ENCODE results near the gene AJUBA. TPM values are rescaled to one million over a fixed set of nuclear protein-coding genes. Genes with fewer than 3 reads are reported as not detected.

The AJUBA gene
- total RNA-seq, 4 donors from 2014 or later = 66.2 to 98.4 (median 74.8) TPM

DNA sequence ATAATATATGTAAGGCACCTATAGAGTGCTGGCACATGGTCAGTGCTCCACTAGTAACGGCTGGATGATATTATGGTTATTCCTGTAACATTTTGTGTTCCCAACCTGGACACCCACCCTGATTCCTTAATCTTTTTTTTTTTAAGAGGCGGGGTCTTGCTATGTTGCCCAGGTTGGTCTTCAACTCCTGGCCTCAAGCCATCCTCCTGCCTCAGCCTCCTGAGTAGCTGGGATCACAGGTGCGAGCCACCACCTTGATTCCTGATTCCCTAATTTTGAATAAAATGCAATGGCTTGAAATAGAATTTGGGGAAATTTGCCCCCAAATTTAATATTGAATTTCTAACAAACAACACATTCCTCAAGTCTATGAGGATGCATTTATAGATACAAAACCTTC is 20.2 kb upstream of the AJUBA start:
- no peak for TF ChIP-seq POLR2A (IDR thresholded peaks at IDR 0.05)
- TF ChIP-seq, protein P1, sequence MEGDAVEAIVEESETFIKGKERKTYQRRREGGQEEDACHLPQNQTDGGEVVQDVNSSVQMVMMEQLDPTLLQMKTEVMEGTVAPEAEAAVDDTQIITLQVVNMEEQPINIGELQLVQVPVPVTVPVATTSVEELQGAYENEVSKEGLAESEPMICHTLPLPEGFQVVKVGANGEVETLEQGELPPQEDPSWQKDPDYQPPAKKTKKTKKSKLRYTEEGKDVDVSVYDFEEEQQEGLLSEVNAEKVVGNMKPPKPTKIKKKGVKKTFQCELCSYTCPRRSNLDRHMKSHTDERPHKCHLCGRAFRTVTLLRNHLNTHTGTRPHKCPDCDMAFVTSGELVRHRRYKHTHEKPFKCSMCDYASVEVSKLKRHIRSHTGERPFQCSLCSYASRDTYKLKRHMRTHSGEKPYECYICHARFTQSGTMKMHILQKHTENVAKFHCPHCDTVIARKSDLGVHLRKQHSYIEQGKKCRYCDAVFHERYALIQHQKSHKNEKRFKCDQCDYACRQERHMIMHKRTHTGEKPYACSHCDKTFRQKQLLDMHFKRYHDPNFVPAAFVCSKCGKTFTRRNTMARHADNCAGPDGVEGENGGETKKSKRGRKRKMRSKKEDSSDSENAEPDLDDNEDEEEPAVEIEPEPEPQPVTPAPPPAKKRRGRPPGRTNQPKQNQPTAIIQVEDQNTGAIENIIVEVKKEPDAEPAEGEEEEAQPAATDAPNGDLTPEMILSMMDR (IDR thresholded peaks at IDR 0.05) = no peak
- H3K4me3 ChIP-seq (ENCODE audit: low read depth, poor library complexity, severe bottlenecking) = no peak overlapping the region
- no peak for DNase-seq (ENCODE audit: low spot score in 2 of 2)
- 94 to 95% methylated on average over 3 of the region's 3 CpGs for WGBS, 2 donors
- intact Hi-C loops (cut with DNase I; ENCODE audit: low total_unique reads) = no loop called here

DNA sequence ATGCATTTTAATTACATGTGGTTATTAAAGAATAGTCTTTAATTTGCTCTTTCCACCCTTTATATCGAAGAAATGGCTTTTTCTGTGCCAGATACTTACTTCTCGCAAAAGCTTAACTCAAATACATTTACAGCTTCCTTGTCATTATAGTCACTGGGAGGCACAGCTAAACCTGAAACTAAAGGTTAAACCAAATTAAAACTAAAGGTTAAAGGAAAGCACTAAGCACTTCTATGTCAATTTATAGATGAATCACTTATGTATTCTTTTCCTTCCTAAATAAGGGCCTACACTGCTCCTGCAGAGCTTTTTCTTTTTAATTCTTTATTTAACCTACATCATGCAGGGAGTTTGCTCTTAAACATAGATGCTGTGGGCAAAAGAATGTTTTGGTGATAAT is 18.5 kb upstream of the AJUBA start:
- H3K4me3 ChIP-seq (ENCODE audit: low read depth, poor library complexity, severe bottlenecking) = no peak overlapping the region
- intact Hi-C loops (cut with DNase I; ENCODE audit: low total_unique reads) = no loop called here
- no peak for TF ChIP-seq POLR2A (IDR thresholded peaks at IDR 0.05)
- TF ChIP-seq, protein P1 (IDR thresholded peaks at IDR 0.05) = no peak
- WGBS, 2 donors = 92 to 93% methylated on average over 2 of the region's 2 CpGs
- DNase-seq (ENCODE audit: low spot score in 2 of 2) = no peak

DNA sequence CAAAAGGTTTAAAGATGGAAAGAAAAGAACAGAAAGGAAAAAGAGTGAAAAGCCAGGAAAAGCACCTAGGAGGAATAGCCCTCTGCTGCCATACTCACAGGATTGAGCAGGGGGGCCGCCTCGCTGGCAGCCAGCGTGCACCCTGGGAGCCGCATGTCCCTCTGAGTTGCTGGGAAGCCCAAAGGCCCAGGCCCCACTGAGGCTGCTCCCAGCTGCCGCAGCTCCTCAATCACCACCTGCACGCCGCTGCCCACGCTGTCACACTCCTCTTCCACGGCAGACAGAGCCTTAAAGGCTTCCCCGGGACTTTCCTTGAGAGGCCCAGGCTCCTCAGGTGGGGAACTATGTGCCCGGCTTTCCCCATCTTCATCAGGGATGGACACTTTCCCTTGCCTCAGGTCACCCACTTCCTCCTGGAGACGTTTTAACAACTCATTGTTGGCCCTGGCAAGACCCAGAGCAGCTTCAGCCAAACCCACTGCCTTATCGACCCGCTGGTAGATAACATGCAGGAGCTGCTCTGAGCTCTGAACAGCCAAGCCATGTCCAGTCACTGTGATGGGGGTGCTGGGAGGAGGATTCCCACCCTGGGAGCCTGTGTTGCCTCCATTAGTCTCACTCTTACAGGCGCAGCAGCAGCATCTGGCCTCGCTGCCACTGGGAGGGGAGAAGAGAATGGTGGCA is 16.1 kb upstream of the AJUBA start:
- DNase-seq (ENCODE audit: low spot score in 2 of 2) = peak in 1 of 2 donors; percentile 71
- TF ChIP-seq POLR2A (IDR thresholded peaks at IDR 0.05) = no peak
- TF ChIP-seq, protein P1 (IDR thresholded peaks at IDR 0.05) = no peak
- intact Hi-C loops (cut with DNase I; ENCODE audit: low total_unique reads) = no loop called here
- no peak overlapping the region for H3K4me3 ChIP-seq (ENCODE audit: low read depth, poor library complexity, severe bottlenecking)
- 86 to 93% methylated on average over 16 of the region's 16 CpGs for WGBS, 2 donors

DNA sequence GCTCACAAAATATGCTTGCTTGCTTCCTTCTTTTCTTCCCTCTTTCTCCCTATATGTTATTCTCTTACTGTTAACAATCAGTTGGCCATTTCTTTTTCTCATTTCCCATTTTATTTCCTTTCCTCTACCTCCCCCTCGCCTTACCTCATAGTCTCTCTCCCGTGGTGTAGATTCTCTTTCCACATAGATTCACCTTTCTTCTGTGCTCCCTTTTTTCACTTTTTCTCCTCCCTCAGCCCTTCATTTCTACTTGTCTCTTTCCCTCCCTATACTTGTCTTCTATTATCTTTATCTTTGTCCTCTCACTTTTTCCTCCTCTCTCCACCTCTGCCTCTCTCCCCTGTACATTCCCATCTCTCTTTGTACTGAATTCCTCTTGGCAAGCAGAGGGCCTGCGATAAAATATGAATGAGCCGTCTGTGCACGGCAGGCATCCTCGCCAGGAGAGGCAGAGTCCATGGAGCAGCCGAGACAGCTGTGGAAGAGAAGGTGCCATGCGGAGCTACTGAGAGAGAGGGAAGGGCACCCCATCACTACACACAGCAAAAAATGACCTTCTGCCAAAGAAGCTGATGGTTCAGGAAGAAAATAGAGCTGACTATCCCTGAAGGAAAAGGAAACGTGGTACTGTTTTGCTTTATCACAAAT is 15.4 kb upstream of the AJUBA start:
- DNase-seq (ENCODE audit: low spot score in 2 of 2) = peak in 1 of 2 donors; percentile 21
- intact Hi-C loops (cut with DNase I; ENCODE audit: low total_unique reads) = no loop called here
- no peak overlapping the region for H3K4me3 ChIP-seq (ENCODE audit: low read depth, poor library complexity, severe bottlenecking)
- 77 to 79% methylated on average over 9 of the region's 9 CpGs for WGBS, 2 donors
- TF ChIP-seq, protein P1 (IDR thresholded peaks at IDR 0.05) = no peak
- TF ChIP-seq POLR2A (IDR thresholded peaks at IDR 0.05) = no peak

DNA sequence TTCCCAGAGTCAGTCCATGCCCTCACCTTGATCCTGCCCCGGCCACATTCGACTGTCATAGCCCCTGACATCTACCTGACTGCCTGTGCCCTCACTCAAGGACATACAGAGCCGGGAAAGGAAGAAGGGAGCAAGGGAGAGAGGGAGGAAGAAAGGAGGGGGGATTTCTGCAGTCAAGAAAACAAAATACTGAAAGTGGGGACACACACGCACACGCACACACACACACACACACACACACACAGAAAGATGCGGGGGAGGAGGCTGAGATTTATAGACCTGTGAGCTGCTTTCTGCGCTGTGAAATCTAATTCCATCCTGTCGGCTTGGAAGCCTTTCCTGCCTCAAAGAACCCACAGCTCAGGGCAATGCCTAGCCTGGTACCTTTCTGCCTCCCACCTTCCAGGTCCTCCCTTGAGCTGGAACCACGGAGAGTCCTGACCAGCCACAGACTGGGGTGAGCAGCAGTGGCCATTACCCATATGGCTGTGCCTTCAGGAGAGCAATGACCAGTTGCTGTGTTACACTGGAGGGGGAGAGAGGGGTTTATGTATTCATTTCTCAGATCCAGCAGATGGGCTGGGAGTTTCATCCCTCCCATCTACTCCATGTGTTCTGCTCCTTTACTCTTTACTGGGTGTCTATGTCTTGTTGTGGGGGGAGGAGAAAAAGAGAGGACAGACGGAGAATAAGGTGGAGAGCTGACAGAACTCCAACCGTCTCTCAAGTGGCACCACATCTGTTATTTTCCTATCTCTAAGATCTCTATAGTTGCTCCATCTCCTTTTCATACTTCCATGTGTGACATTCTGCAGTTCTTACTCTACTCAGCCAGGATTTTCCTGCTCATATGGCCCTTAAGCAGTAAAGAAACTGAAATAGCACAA is 14.7 kb upstream of the AJUBA start:
- 66 to 76% methylated on average over 11 of the region's 11 CpGs for WGBS, 2 donors
- TF ChIP-seq POLR2A (IDR thresholded peaks at IDR 0.05) = no peak
- TF ChIP-seq, protein P1 (IDR thresholded peaks at IDR 0.05) = no peak
- DNase-seq (ENCODE audit: low spot score in 2 of 2) = peak in 1 of 2 donors; percentile 53

More for the DNA sequence above, 14.7 kb upstream of the AJUBA start:
- no peak overlapping the region for H3K4me3 ChIP-seq (ENCODE audit: low read depth, poor library complexity, severe bottlenecking)
- intact Hi-C loops (cut with DNase I; ENCODE audit: low total_unique reads) = no loop called here
